Hepatocyte (in vitro differentiated cells): ENCODE measurements around the gene TRIM9. TPM values are rescaled to one million over a fixed set of nuclear protein-coding genes. Genes with fewer than 3 reads are reported as not detected.

ENCODE experiments used
- DNase-seq: peaks from one replicate; pipeline ENCODE4 v3.0.0-alpha.2; 2016; ENCODE audit warnings: low spot score
- H2AFZ ChIP-seq: fragments of 200-600 bp; sonication (generic); 2 replicates; pipeline ENCODE4 v1.6.0; 2016; ENCODE audit warnings: antibody characterized with exemption, mild to moderate bottlenecking
- H3K27ac ChIP-seq: fragments of 200-600 bp; sonication (generic); 2 replicates; pipeline ENCODE4 v1.5.1; 2016; ENCODE audit warnings: mild to moderate bottlenecking
- H3K27me3 ChIP-seq: fragments of 200-600 bp; sonication (generic); 2 replicates; pipeline ENCODE4 v1.6.1; 2016
- H3K36me3 ChIP-seq: fragments of 200-600 bp; sonication (generic); replicated peaks from 2 replicates; pipeline ENCODE4 v1.5.1; 2016; ENCODE audit warnings: low read depth; ENCODE audit not compliant: insufficient read depth
- H3K4me1 ChIP-seq: fragments of 200-600 bp; sonication (generic); 2 replicates; pipeline ENCODE4 v1.5.1; 2016; ENCODE audit warnings: mild to moderate bottlenecking, moderate library complexity; ENCODE audit not compliant: insufficient read depth
- H3K4me2 ChIP-seq: fragments of 200-600 bp; sonication (generic); 2 replicates; pipeline ENCODE4 v1.6.0; 2016
- H3K4me3 ChIP-seq: fragments of 200-600 bp; sonication (generic); 2 replicates; pipeline ENCODE4 v1.5.1; 2016; ENCODE audit warnings: mild to moderate bottlenecking
- H3K79me2 ChIP-seq: fragments of 200-600 bp; sonication (generic); 2 replicates; pipeline ENCODE4 v1.6.0; 2017; ENCODE audit warnings: mild to moderate bottlenecking
- H3K9me2 ChIP-seq: fragments of 200-600 bp; sonication (generic); replicated peaks from 2 replicates; pipeline ENCODE4 v1.6.0; 2017; ENCODE audit warnings: mild to moderate bottlenecking; ENCODE audit not compliant: insufficient read depth
- H3K9me3 ChIP-seq: fragments of 200-600 bp; sonication (generic); 2 replicates; pipeline ENCODE4 v1.5.1; 2016; ENCODE audit warnings: low read depth, mild to moderate bottlenecking
- H4K20me1 ChIP-seq: fragments of 200-600 bp; sonication (generic); 2 replicates; pipeline ENCODE4 v1.6.0; 2016; ENCODE audit warnings: mild to moderate bottlenecking; ENCODE audit not compliant: insufficient read depth, poor library complexity, severe bottlenecking
- CTCF ChIP-seq: fragments of 200-600 bp; sonication (generic); IDR thresholded peaks from 2 replicates; pipeline ENCODE4 v1.5.1; 2016; ENCODE audit warnings: antibody characterized with exemption, mild to moderate bottlenecking; ENCODE audit not compliant: poor library complexity
- EZH2 ChIP-seq: fragments of 200-600 bp; sonication (generic); IDR thresholded peaks from 2 replicates; pipeline ENCODE4 v1.6.1; 2016; ENCODE audit warnings: antibody characterized with exemption, mild to moderate bottlenecking, borderline replicate concordance
- EZH2phosphoT487 ChIP-seq: fragments of 200-600 bp; sonication (generic); IDR thresholded peaks from one replicate; pipeline ENCODE4 v1.6.1; 2018; ENCODE audit warnings: antibody characterized with exemption, mild to moderate bottlenecking, low read depth, moderate library complexity; ENCODE audit not compliant: unreplicated experiment, severe bottlenecking
- WGBS: methylation state at CpG from one replicate; pipeline ENCODE4 v1.1.6; 2016; ENCODE audit warnings: low lambda C conversion rate; ENCODE audit errors: missing lambda C conversion rate; 5-methylcytosine and 5-hydroxymethylcytosine counted together
- polyA plus RNA-seq: library from polyadenylated mRNA; unstranded; fragments of >200 nt; fragmentation: Nextera tagmentation; extraction: Ambion mirVana; gene quantifications from 2 replicates; pipeline ENCODE4 v1.2.1, GENCODE V29; 2016
- total RNA-seq: library from RNA; depleted of rRNA; stranded (reverse); fragments of >200 nt; gene quantifications from 2 replicates; pipeline ENCODE4 v1.2.3, GENCODE V29; 2014

Gene TRIM9
- total and polyA plus RNA-seq, 2 experiments from 2014 or later = 0.10 to 0.94 TPM

- 66% methylated on average over 5 of the region's 5 CpGs for WGBS
- no peaks in the 10 kb centered on the region for H3K36me3 ChIP-seq
- DNase-seq = peak; percentile 91
- H3K27ac ChIP-seq = peak overlapping the region; percentile 64
- H3K27me3 ChIP-seq = no peaks in the 10 kb centered on the region
- no peaks in the 10 kb centered on the region for H3K9me3 ChIP-seq
- H3K4me3 ChIP-seq = no peak overlapping the region
- no peak overlapping the region for H2AFZ ChIP-seq
- H3K9me2 ChIP-seq = no peaks in the 10 kb centered on the region
- no peaks in the 10 kb centered on the region for H4K20me1 ChIP-seq
- TF ChIP-seq CTCF = peak; percentile 42
- TF ChIP-seq EZH2phosphoT487 = no peak
- H3K4me2 ChIP-seq = no peak overlapping the region
- no peaks in the 10 kb centered on the region for H3K79me2 ChIP-seq
- H3K4me1 ChIP-seq = no peaks in the 10 kb centered on the region
Observed at GRCh38 chr14:50955373-50956043, 139.4 kb downstream of the TRIM9 start.

- DNase-seq = peak; percentile 51
- Histone ChIP-seq H3K36me3 (no peaks in the 10 kb centered on the region), H3K4me2 (no peak overlapping the region), H3K27ac (peak overlapping the region; percentile 64), H3K9me2 (no peaks in the 10 kb centered on the region), H3K4me3 (no peak overlapping the region), H3K4me1 (no peaks in the 10 kb centered on the region), H3K79me2 (no peaks in the 10 kb centered on the region), H2AFZ (no peak overlapping the region), H4K20me1 (no peaks in the 10 kb centered on the region), H3K9me3 (no peaks in the 10 kb centered on the region), H3K27me3 (no peaks in the 10 kb centered on the region)
- TF ChIP-seq EZH2 (no peak), CTCF (peak; percentile 68), EZH2phosphoT487 (no peak)
- WGBS = 23% methylated on average over 1 of the region's 1 CpG
Observed at GRCh38 chr14:50954811-50955372, 140.0 kb downstream of the TRIM9 start.

- no peaks in the 10 kb centered on the region for H3K9me2 ChIP-seq
- no peak overlapping the region for H3K27ac ChIP-seq
- no peaks in the 10 kb centered on the region for H4K20me1 ChIP-seq
- TF ChIP-seq EZH2 (no peak), CTCF (no peak), EZH2phosphoT487 (no peak)
- H3K36me3 ChIP-seq = no peaks in the 10 kb centered on the region
- 88% methylated on average over 1 of the region's 1 CpG for WGBS
- no peak for DNase-seq
- no peak overlapping the region for H3K4me2 ChIP-seq
- no peaks in the 10 kb centered on the region for H3K79me2 ChIP-seq
- no peaks in the 10 kb centered on the region for H3K27me3 ChIP-seq
- H3K4me1 ChIP-seq = no peaks in the 10 kb centered on the region
- no peaks in the 10 kb centered on the region for H3K9me3 ChIP-seq
- no peak overlapping the region for H3K4me3 ChIP-seq
- H2AFZ ChIP-seq = no peak overlapping the region
Observed at GRCh38 chr14:50953502-50953901, 141.4 kb downstream of the TRIM9 start.
